ENCODE data around the gene APOA4. TPM values are rescaled to one million over a fixed set of nuclear protein-coding genes. Genes with fewer than 3 reads are reported as not detected.

APOA4 gene
- total and polyA plus RNA-seq, 2 donors (not counting 1 experiment from before 2014, with no cell fraction given): not detected

- Mint-ChIP-seq H3K27me3 (peaks cover 4% of the 10 kb centered on the region), H3K4me1 (peaks cover 16% of the 10 kb centered on the region), H3K27ac (no peak overlapping the region), H3K9me3 (ENCODE audit: insufficient read depth) (no peaks in the 10 kb centered on the region), H3K4me3 (peak overlapping the region; percentile 56)
- Histone ChIP-seq H3K9ac (ENCODE audit: low read length) (no peak overlapping the region), H3K27ac (ENCODE audit: low read length in 2 of 2) (no peak overlapping the region), H3K9me3 (ENCODE audit: control extremely low read depth in 1 of 3, control insufficient read depth in 2 of 3, insufficient read depth in 1 of 3, low read length in 2 of 3) (no peaks in the 10 kb centered on the region), H3K4me3 (ENCODE audit: control extremely low read depth in 1 of 5, extremely low read depth in 1 of 5, insufficient read depth in 1 of 5, low read depth in 2 of 5, low read length in 4 of 5) (no peak overlapping the region), H3K27me3 (replicated peaks in 1 of 4; ENCODE audit: control extremely low read depth in 1 of 4, control insufficient read depth in 3 of 4, insufficient read depth in 4 of 4, low read length in 3 of 4) (peaks cover 0 to 4% (median 0%) of the 10 kb centered on the region in 4 experiments), H3K36me3 (replicated peaks in 1 of 2; ENCODE audit: control extremely low read depth in 1 of 2, control insufficient read depth in 1 of 2, extremely low read depth in 1 of 2, insufficient read depth in 2 of 2, low read length in 1 of 2) (no peaks in the 10 kb centered on the region), H4K20me1 (ENCODE audit: control insufficient read depth, insufficient read depth, low read length, poor library complexity, severe bottlenecking) (no peaks in the 10 kb centered on the region), H3K4me2 (replicated peaks; ENCODE audit: low read depth, low read length, poor library complexity, severe bottlenecking) (no peak overlapping the region), H3K4me1 (ENCODE audit: control insufficient read depth in 2 of 2, insufficient read depth in 2 of 2, low read length in 2 of 2) (peaks cover 7 to 14% of the 10 kb centered on the region in 2 donors), H2AFZ (ENCODE audit: insufficient read depth, low read depth, low read length, poor library complexity, severe bottlenecking) (no peak overlapping the region), H3K79me2 (ENCODE audit: control insufficient read depth, insufficient read depth, low read length) (no peaks in the 10 kb centered on the region)
- no peak for DNase-seq
- 92% methylated on average over 12 of the region's 14 CpGs for WGBS (ENCODE audit: insufficient coverage)
- CTCF ChIA-PET: no interaction called here
- TF ChIP-seq CTCF (IDR thresholded peaks at IDR 0.05) (no peak), EZH2 (IDR thresholded peaks at IDR 0.05; ENCODE audit: borderline replicate concordance, insufficient read depth, low read depth, low read length, poor library complexity, severe bottlenecking) (no peak)
- intact Hi-C loops (cut with micrococcal nuclease): no loop called here
- POLR2A ChIA-PET: no interaction called here
- no peak for ATAC-seq (ENCODE audit: low read depth)
Measured at GRCh38 chr11:116833816-116834534, 10.9 kb upstream of the APOA4 start.

GRCh38 chr11:116833491-116833815 is 10.3 kb upstream of the APOA4 start:
- Mint-ChIP-seq H3K4me3 (no peak overlapping the region), H3K9me3 (ENCODE audit: insufficient read depth) (no peaks in the 10 kb centered on the region), H3K27me3 (peaks cover 4% of the 10 kb centered on the region), H3K27ac (no peak overlapping the region), H3K4me1 (peaks cover 16% of the 10 kb centered on the region)
- Histone ChIP-seq H3K9ac (ENCODE audit: low read length) (no peak overlapping the region), H4K20me1 (ENCODE audit: control insufficient read depth, insufficient read depth, low read length, poor library complexity, severe bottlenecking) (no peaks in the 10 kb centered on the region), H3K36me3 (replicated peaks in 1 of 2; ENCODE audit: control extremely low read depth in 1 of 2, control insufficient read depth in 1 of 2, extremely low read depth in 1 of 2, insufficient read depth in 2 of 2, low read length in 1 of 2) (no peaks in the 10 kb centered on the region), H3K4me1 (ENCODE audit: control insufficient read depth in 2 of 2, insufficient read depth in 2 of 2, low read length in 2 of 2) (peaks cover 7 to 14% of the 10 kb centered on the region in 2 donors), H3K4me2 (replicated peaks; ENCODE audit: low read depth, low read length, poor library complexity, severe bottlenecking) (no peak overlapping the region), H2AFZ (ENCODE audit: insufficient read depth, low read depth, low read length, poor library complexity, severe bottlenecking) (no peak overlapping the region), H3K27me3 (replicated peaks in 1 of 4; ENCODE audit: control extremely low read depth in 1 of 4, control insufficient read depth in 3 of 4, insufficient read depth in 4 of 4, low read length in 3 of 4) (peaks cover 0 to 4% (median 0%) of the 10 kb centered on the region in 4 experiments), H3K4me3 (ENCODE audit: control extremely low read depth in 1 of 5, extremely low read depth in 1 of 5, insufficient read depth in 1 of 5, low read depth in 2 of 5, low read length in 4 of 5) (no peak overlapping the region), H3K9me3 (ENCODE audit: control extremely low read depth in 1 of 3, control insufficient read depth in 2 of 3, insufficient read depth in 1 of 3, low read length in 2 of 3) (no peaks in the 10 kb centered on the region), H3K79me2 (ENCODE audit: control insufficient read depth, insufficient read depth, low read length) (no peaks in the 10 kb centered on the region), H3K27ac (ENCODE audit: low read length in 2 of 2) (no peak overlapping the region)
- DNase-seq: no peak
- POLR2A ChIA-PET: no interaction called here
- TF ChIP-seq CTCF (IDR thresholded peaks at IDR 0.05): no peak
- TF ChIP-seq EZH2 (IDR thresholded peaks at IDR 0.05; ENCODE audit: borderline replicate concordance, insufficient read depth, low read depth, low read length, poor library complexity, severe bottlenecking): no peak
- WGBS (ENCODE audit: insufficient coverage): 96% methylated on average over 9 of the region's 10 CpGs
- ATAC-seq (ENCODE audit: low read depth): no peak
- intact Hi-C loops (cut with micrococcal nuclease): no loop called here
- CTCF ChIA-PET: no interaction called here
